CD4-positive, alpha-beta memory T cell (primary cell): ENCODE data around the gene GAREM1. TPM values are rescaled to one million over a fixed set of nuclear protein-coding genes. Genes with fewer than 3 reads are reported as not detected.
"Not testable (repeated sequence)": the region's sequence is repeated elsewhere in the genome, so short reads cannot be mapped to it uniquely, and the experiment has no call there.

Experiments
- CTCF ChIA-PET: fragments of 350-600 bp; sonication (Branson Sonifier 250); formaldehyde crosslinking; loops from one replicate; lab custom pipeline; 2021; ENCODE audit warnings: inconsistent platforms; ENCODE audit not compliant: partially characterized antibody; lab: Charles Lee
- POLR2A ChIA-PET: fragments of 350-600 bp; sonication (Branson Sonifier 250); formaldehyde crosslinking; loops from one replicate; lab custom pipeline; 2021; ENCODE audit not compliant: partially characterized antibody; lab: Charles Lee
- DNase-seq, 5 donors: peaks; one replicate each; pipeline versions ENCODE4 v3.0.0 to v3.0.0-alpha.2; 2020 to 2022; ENCODE audit warnings: mixed read lengths in 1 of 5
- H3K27ac ChIP-seq: one replicate; pipeline ENCODE4 v1.7.0; 2013; ENCODE audit warnings: low read depth, low read length
- H3K27me3 ChIP-seq: 2 replicates; pipeline ENCODE4 v1.7.0; 2013; ENCODE audit warnings: mild to moderate bottlenecking, low read length, moderate library complexity; ENCODE audit not compliant: insufficient read depth
- H3K36me3 ChIP-seq: 2 replicates; pipeline ENCODE4 v1.7.0; 2013; ENCODE audit warnings: mild to moderate bottlenecking, low read length, moderate library complexity; ENCODE audit not compliant: insufficient read depth
- H3K4me1 ChIP-seq: 2 replicates; pipeline ENCODE4 v1.7.0; 2013; ENCODE audit warnings: mild to moderate bottlenecking, low read length, moderate library complexity; ENCODE audit not compliant: insufficient read depth
- H3K4me3 ChIP-seq, 2 donors: one replicate each; pipeline ENCODE4 v1.7.0; 2013; ENCODE audit warnings: low read length in 2 of 2, mild to moderate bottlenecking in 1 of 2
- H3K9me3 ChIP-seq, 2 donors: one replicate each; pipeline ENCODE4 v1.7.0; 2013; ENCODE audit warnings: low read length in 2 of 2, control low read depth in 1 of 2; ENCODE audit not compliant: control insufficient read depth in 1 of 2
- H3K27ac Mint-ChIP-seq, 7 donors: one replicate each; pipeline ENCODE4 v1.8.0; 2020 to 2021; ENCODE audit warnings: mixed read lengths in 7 of 7, mild to moderate bottlenecking in 6 of 7, inconsistent platforms in 3 of 7, moderate library complexity in 3 of 7
- H3K27me3 Mint-ChIP-seq, 2 donors: one replicate each; pipeline ENCODE4 v1.8.0; 2020 to 2021; ENCODE audit warnings: mixed read lengths in 2 of 2
- H3K36me3 Mint-ChIP-seq, 2 donors: one replicate each; pipeline ENCODE4 v1.8.0; 2020 to 2021; ENCODE audit warnings: mixed read lengths in 2 of 2, inconsistent platforms in 1 of 2, mild to moderate bottlenecking in 1 of 2
- H3K4me1 Mint-ChIP-seq, 4 donors: one replicate each; pipeline ENCODE4 v1.8.0; 2020 to 2021; ENCODE audit warnings: mixed read lengths in 4 of 4, mild to moderate bottlenecking in 1 of 4
- H3K4me3 Mint-ChIP-seq, 8 donors: one replicate each; pipeline ENCODE4 v1.8.0; 2020 to 2021; ENCODE audit warnings: mixed read lengths in 8 of 8, mild to moderate bottlenecking in 7 of 8, moderate library complexity in 6 of 8, inconsistent platforms in 3 of 8
- H3K9me3 Mint-ChIP-seq, 8 donors: one replicate each; pipeline ENCODE4 v1.8.0; 2020 to 2021; ENCODE audit warnings: mixed read lengths in 8 of 8, mild to moderate bottlenecking in 5 of 8, inconsistent platforms in 3 of 8, moderate library complexity in 1 of 8
- intact Hi-C: fragments of 100-400 bp; cut with micrococcal nuclease; formaldehyde crosslinking; loops from one replicate; pipeline ENCODE4 v1.15.1; 2023
- polyA plus RNA-seq, 2 donors: library from polyadenylated mRNA; unstranded; fragments of 300-500 nt; fragmentation: Illumina TruSeq; gene quantifications; one replicate each; pipeline ENCODE4 v1.2.3, GENCODE V29; 2021
- total RNA-seq, 2 experiments: library from RNA; stranded (reverse); gene quantifications; one replicate each; pipeline ENCODE4 v1.2.3, GENCODE V29; 2021

The GAREM1 gene
- total and polyA plus RNA-seq, 4 experiments from 2014 or later, result 0.28 to 1.1 (median 0.52) TPM; not detected in 1

- DNase-seq, result no peak
- Histone ChIP-seq H3K27ac (no peak overlapping the region), H3K9me3 (no peaks in the 10 kb centered on the region), H3K36me3 (no peaks in the 10 kb centered on the region), H3K27me3 (no peaks in the 10 kb centered on the region), H3K4me1 (no peaks in the 10 kb centered on the region), H3K4me3 (no peak overlapping the region)
- Mint-ChIP-seq H3K4me1 (no peaks in the 10 kb centered on the region), H3K36me3 (no peaks in the 10 kb centered on the region), H3K9me3 (peaks cover 0 to 3% (median 0%) of the 10 kb centered on the region in 8 donors), H3K4me3 (no peak overlapping the region), H3K27me3 (peaks cover 7 to 10% of the 10 kb centered on the region in 2 donors), H3K27ac (no peak overlapping the region)
- intact Hi-C loops, result no loop called here
- POLR2A ChIA-PET, result no interaction called here
- CTCF ChIA-PET, result interaction anchor here (0.8 kb wide), 1 partner anchor 11 kb away, joined by 3 read pairs; the partner anchor contains the start of gene GAREM1
Observed at GRCh38 chr18:32482117-32482516, 11.4 kb upstream of the GAREM1 start.

GRCh38 chr18:32480581-32480980 lies 9.9 kb upstream of the GAREM1 start:
- no peaks in the 10 kb centered on the region for H3K36me3 Mint-ChIP-seq
- no peak for DNase-seq
- intact Hi-C loops, result no loop called here
- ChIA-PET POLR2A (no interaction called here), CTCF (no interaction called here)
- H3K27me3 Mint-ChIP-seq, result peaks cover 9 to 10% of the 10 kb centered on the region in 2 donors
- Histone ChIP-seq H3K9me3 (no peaks in the 10 kb centered on the region), H3K4me3 (no peak overlapping the region), H3K27ac (no peak overlapping the region), H3K4me1 (no peaks in the 10 kb centered on the region), H3K36me3 (no peaks in the 10 kb centered on the region), H3K27me3 (no peaks in the 10 kb centered on the region)
- H3K27ac Mint-ChIP-seq, result no peak overlapping the region
- no peak overlapping the region for H3K4me3 Mint-ChIP-seq
- peaks cover 0 to 5% (median 0%) of the 10 kb centered on the region in 8 donors for H3K9me3 Mint-ChIP-seq
- peaks cover 0 to 1% (median 0%) of the 10 kb centered on the region in 4 donors for H3K4me1 Mint-ChIP-seq

GRCh38 chr18:32478807-32479206 lies 8.1 kb upstream of the GAREM1 start:
- H3K4me1 Mint-ChIP-seq, result peaks cover 0 to 1% (median 0%) of the 10 kb centered on the region in 4 donors
- H3K27ac Mint-ChIP-seq, result no peak overlapping the region
- CTCF ChIA-PET, result no interaction called here
- H3K36me3 ChIP-seq, result no peaks in the 10 kb centered on the region
- H3K9me3 Mint-ChIP-seq, result peaks cover 0 to 5% (median 0%) of the 10 kb centered on the region in 8 donors
- peaks cover 9 to 11% of the 10 kb centered on the region in 2 donors for H3K27me3 Mint-ChIP-seq
- H3K27me3 ChIP-seq, result no peaks in the 10 kb centered on the region
- no peak overlapping the region for H3K4me3 ChIP-seq
- no peaks in the 10 kb centered on the region for H3K36me3 Mint-ChIP-seq
- POLR2A ChIA-PET, result no interaction called here
- H3K9me3 ChIP-seq, result no peaks in the 10 kb centered on the region
- intact Hi-C loops, result no loop called here
- DNase-seq, result no peak
- H3K27ac ChIP-seq, result no peak overlapping the region
- H3K4me1 ChIP-seq, result no peaks in the 10 kb centered on the region
- H3K4me3 Mint-ChIP-seq, result no peak overlapping the region

- no peaks in the 10 kb centered on the region for H3K36me3 Mint-ChIP-seq
Observed at GRCh38 chr18:32478317-32478716, 7.6 kb upstream of the GAREM1 start.

GRCh38 chr18:32476106-32476505 lies 5.4 kb upstream of the GAREM1 start:
- Histone ChIP-seq H3K9me3 (no peaks in the 10 kb centered on the region), H3K27ac (no peak overlapping the region), H3K27me3 (no peaks in the 10 kb centered on the region), H3K4me1 (peaks cover 8% of the 10 kb centered on the region), H3K36me3 (no peaks in the 10 kb centered on the region), H3K4me3 (no peak overlapping the region)
- POLR2A ChIA-PET, result no interaction called here
- Mint-ChIP-seq H3K27me3 (peaks cover 12 to 14% of the 10 kb centered on the region in 2 donors), H3K9me3 (peaks cover 0 to 3% (median 0%) of the 10 kb centered on the region in 8 donors), H3K4me1 (peaks cover 7 to 12% (median 9%) of the 10 kb centered on the region in 4 donors), H3K27ac (no peak overlapping the region), H3K36me3 (no peaks in the 10 kb centered on the region), H3K4me3 (no peak overlapping the region)
- CTCF ChIA-PET, result no interaction called here
- intact Hi-C loops, result no loop called here
- DNase-seq, result no peak

More at GRCh38 chr18:32478317-32478716, 7.6 kb upstream of the GAREM1 start:
- Mint-ChIP-seq H3K27me3 (peaks cover 7 to 10% of the 10 kb centered on the region in 2 donors), H3K27ac (no peak overlapping the region), H3K4me3 (no peak overlapping the region), H3K9me3 (peaks cover 0 to 4% (median 0%) of the 10 kb centered on the region in 8 donors), H3K4me1 (peaks cover 0 to 1% (median 0%) of the 10 kb centered on the region in 4 donors)
- Histone ChIP-seq H3K4me3 (no peak overlapping the region), H3K27ac (no peak overlapping the region), H3K9me3 (no peaks in the 10 kb centered on the region), H3K27me3 (no peaks in the 10 kb centered on the region), H3K4me1 (no peaks in the 10 kb centered on the region), H3K36me3 (no peaks in the 10 kb centered on the region)
- no peak for DNase-seq
- intact Hi-C loops, result no loop called here
- ChIA-PET CTCF (no interaction called here), POLR2A (no interaction called here)

- H3K27ac Mint-ChIP-seq, DNase-seq, H3K4me3 Mint-ChIP-seq, H3K27ac ChIP-seq, H3K27me3 ChIP-seq, intact Hi-C loops, H3K4me1 ChIP-seq, H3K9me3 ChIP-seq, H3K9me3 Mint-ChIP-seq, H3K36me3 Mint-ChIP-seq, H3K36me3 ChIP-seq, H3K4me3 ChIP-seq: not testable (repeated sequence)
- Mint-ChIP-seq H3K4me1 (peaks cover 9 to 17% (median 11%) of the 10 kb centered on the region in 4 donors), H3K27me3 (peaks cover 12 to 13% of the 10 kb centered on the region in 2 donors)
- ChIA-PET POLR2A (interaction anchor here (0.6 kb wide), 1 partner anchor 76 kb away, joined by 4 read pairs; no protein-coding TSS in a partner anchor), CTCF (interaction anchor here (0.6 kb wide), 1 partner anchor 316 kb away, joined by 3 read pairs; no protein-coding TSS in a partner anchor)
Observed at GRCh38 chr18:32475069-32475468, 4.4 kb upstream of the GAREM1 start.

- CTCF ChIA-PET, result interaction anchor here (1.0 kb wide), 1 partner anchor 10 kb away, joined by 3 read pairs; no protein-coding TSS in a partner anchor
- Mint-ChIP-seq H3K27ac (peak overlapping the region in 1 of 7 donors; percentile 31), H3K4me1 (peaks cover 17 to 33% (median 26%) of the 10 kb centered on the region in 4 donors), H3K9me3 (peaks cover 0 to 5% (median 0%) of the 10 kb centered on the region in 8 donors), H3K36me3 (no peaks in the 10 kb centered on the region), H3K4me3 (no peak overlapping the region), H3K27me3 (peaks cover 14 to 17% of the 10 kb centered on the region in 2 donors)
- POLR2A ChIA-PET, result no interaction called here
- no peak overlapping the region for H3K27ac ChIP-seq
- no peaks in the 10 kb centered on the region for H3K36me3 ChIP-seq
- H3K4me1 ChIP-seq, result peaks cover 27% of the 10 kb centered on the region
- DNase-seq, result no peak
- intact Hi-C loops, result no loop called here
- peaks cover 8% of the 10 kb centered on the region for H3K27me3 ChIP-seq
- no peak overlapping the region for H3K4me3 ChIP-seq
- H3K9me3 ChIP-seq, result no peaks in the 10 kb centered on the region
Observed at GRCh38 chr18:32473325-32473724, 2.6 kb upstream of the GAREM1 start.
